Measurements from ENCODE around the gene SYNDIG1L.

SYNDIG1L gene

DNA sequence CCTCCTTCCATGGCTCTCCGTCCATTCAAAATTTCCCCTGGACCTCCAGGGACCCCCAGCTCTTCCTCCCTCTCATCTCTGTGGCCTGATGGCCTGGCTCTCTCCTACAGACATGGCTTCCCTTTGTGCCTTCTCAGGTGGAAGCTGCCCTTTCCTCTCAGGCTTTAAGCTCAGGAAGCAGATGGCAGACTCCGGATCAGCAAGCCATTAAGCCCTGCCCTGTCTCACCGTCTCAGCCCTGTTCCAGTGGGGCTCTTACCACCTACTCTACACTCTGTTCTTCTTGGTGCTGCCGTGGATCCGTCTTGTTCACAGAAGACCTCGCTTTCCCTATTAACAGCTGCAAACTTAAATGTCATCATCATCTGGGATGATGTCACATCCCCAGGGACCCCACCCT is 34.0 kb upstream of the SYNDIG1L start:
- Histone ChIP-seq H3K27me3 (ENCODE audit: insufficient read depth, poor library complexity, severe bottlenecking) (no peaks in the 10 kb centered on the region), H3K4me3 (replicated peaks; ENCODE audit: insufficient read depth, low read length) (no peak overlapping the region), H3K27ac (replicated peaks) (no peak overlapping the region)
- TF ChIP-seq, protein P1, sequence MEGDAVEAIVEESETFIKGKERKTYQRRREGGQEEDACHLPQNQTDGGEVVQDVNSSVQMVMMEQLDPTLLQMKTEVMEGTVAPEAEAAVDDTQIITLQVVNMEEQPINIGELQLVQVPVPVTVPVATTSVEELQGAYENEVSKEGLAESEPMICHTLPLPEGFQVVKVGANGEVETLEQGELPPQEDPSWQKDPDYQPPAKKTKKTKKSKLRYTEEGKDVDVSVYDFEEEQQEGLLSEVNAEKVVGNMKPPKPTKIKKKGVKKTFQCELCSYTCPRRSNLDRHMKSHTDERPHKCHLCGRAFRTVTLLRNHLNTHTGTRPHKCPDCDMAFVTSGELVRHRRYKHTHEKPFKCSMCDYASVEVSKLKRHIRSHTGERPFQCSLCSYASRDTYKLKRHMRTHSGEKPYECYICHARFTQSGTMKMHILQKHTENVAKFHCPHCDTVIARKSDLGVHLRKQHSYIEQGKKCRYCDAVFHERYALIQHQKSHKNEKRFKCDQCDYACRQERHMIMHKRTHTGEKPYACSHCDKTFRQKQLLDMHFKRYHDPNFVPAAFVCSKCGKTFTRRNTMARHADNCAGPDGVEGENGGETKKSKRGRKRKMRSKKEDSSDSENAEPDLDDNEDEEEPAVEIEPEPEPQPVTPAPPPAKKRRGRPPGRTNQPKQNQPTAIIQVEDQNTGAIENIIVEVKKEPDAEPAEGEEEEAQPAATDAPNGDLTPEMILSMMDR (IDR thresholded peaks at IDR 0.05; ENCODE audit: insufficient read depth, low read length): no peak
- TF ChIP-seq, protein P2, sequence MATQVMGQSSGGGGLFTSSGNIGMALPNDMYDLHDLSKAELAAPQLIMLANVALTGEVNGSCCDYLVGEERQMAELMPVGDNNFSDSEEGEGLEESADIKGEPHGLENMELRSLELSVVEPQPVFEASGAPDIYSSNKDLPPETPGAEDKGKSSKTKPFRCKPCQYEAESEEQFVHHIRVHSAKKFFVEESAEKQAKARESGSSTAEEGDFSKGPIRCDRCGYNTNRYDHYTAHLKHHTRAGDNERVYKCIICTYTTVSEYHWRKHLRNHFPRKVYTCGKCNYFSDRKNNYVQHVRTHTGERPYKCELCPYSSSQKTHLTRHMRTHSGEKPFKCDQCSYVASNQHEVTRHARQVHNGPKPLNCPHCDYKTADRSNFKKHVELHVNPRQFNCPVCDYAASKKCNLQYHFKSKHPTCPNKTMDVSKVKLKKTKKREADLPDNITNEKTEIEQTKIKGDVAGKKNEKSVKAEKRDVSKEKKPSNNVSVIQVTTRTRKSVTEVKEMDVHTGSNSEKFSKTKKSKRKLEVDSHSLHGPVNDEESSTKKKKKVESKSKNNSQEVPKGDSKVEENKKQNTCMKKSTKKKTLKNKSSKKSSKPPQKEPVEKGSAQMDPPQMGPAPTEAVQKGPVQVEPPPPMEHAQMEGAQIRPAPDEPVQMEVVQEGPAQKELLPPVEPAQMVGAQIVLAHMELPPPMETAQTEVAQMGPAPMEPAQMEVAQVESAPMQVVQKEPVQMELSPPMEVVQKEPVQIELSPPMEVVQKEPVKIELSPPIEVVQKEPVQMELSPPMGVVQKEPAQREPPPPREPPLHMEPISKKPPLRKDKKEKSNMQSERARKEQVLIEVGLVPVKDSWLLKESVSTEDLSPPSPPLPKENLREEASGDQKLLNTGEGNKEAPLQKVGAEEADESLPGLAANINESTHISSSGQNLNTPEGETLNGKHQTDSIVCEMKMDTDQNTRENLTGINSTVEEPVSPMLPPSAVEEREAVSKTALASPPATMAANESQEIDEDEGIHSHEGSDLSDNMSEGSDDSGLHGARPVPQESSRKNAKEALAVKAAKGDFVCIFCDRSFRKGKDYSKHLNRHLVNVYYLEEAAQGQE (IDR thresholded peaks at IDR 0.05; ENCODE audit: insufficient replicate concordance, low read depth): no peak
- TF ChIP-seq SPI1 (IDR thresholded peaks at IDR 0.05; ENCODE audit: borderline replicate concordance, low read depth): no peak
- no peak for TF ChIP-seq GABPA (IDR thresholded peaks at IDR 0.05; ENCODE audit: low read depth)
- TF ChIP-seq POLR2AphosphoS5 (IDR thresholded peaks at IDR 0.05; ENCODE audit: low read depth): no peak
- DNase-seq (ENCODE audit: low read depth in 1 of 2, low spot score in 1 of 2): no peak

DNA sequence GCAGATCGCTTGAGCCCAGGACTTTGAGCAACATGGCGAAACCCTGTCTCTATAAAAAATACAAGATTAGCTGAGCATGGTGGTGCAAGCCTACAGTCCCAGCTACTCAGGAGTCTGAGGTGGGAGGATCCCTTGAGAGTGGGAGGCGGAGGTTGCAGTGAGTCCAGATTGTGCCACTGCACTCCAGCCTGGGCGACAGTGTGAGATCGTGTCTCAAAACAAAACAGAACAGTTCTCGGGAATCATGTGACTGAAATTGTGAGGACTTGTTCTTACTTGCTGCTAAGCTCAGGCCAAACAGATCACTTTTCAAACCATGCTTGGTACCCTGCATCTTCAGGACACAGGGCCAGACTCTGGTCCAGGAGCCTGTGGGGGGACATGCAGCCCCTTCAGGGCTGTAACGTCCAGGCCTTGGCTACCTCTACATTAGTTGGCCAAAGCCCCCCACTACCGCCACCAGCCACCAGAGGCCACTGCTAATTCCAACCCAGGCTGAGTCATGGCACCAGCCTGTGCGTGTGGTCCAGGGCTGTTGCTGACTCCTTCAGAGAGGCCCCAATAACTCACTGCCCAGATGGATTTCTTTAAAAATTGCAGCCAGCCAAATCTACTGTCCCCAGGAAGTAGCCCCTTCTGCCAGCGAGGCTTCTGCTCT is 33.4 kb upstream of the SYNDIG1L start:
- H3K4me3 ChIP-seq (replicated peaks; ENCODE audit: insufficient read depth, low read length): no peak overlapping the region
- peak in 1 of 2 experiments; percentile 9 for DNase-seq (ENCODE audit: low read depth in 1 of 2, low spot score in 1 of 2)
- no peaks in the 10 kb centered on the region for H3K27me3 ChIP-seq (ENCODE audit: insufficient read depth, poor library complexity, severe bottlenecking)
- TF ChIP-seq GABPA (IDR thresholded peaks at IDR 0.05; ENCODE audit: low read depth): no peak
- no peak for TF ChIP-seq SPI1 (IDR thresholded peaks at IDR 0.05; ENCODE audit: borderline replicate concordance, low read depth)
- TF ChIP-seq, protein P2 (IDR thresholded peaks at IDR 0.05; ENCODE audit: insufficient replicate concordance, low read depth): no peak
- TF ChIP-seq, protein P1 (IDR thresholded peaks at IDR 0.05; ENCODE audit: insufficient read depth, low read length): peak; percentile 30
- no peak overlapping the region for H3K27ac ChIP-seq (replicated peaks)

DNA sequence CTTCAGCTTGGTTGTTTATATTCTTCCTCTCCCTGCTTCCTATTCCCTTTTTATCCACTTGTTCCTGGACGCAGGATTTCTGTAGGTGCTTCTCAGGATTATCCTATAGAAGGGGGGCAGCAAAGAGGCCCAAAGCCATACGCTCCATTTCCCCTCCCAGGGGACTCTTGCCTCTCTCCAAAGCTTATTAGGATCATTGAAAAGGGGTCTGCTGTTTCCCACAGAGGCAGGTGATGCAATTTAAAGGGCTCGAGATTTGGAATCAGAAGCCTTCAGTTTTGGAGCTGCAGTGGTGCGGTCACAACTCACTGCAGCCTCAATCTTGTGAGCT is 31.5 kb upstream of the SYNDIG1L start:
- DNase-seq (ENCODE audit: low read depth in 1 of 2, low spot score in 1 of 2): no peak
- H3K27me3 ChIP-seq (ENCODE audit: insufficient read depth, poor library complexity, severe bottlenecking): no peaks in the 10 kb centered on the region
- TF ChIP-seq, protein P1 (IDR thresholded peaks at IDR 0.05; ENCODE audit: insufficient read depth, low read length): no peak
- TF ChIP-seq POLR2AphosphoS5 (IDR thresholded peaks at IDR 0.05; ENCODE audit: low read depth): no peak
- TF ChIP-seq GABPA (IDR thresholded peaks at IDR 0.05; ENCODE audit: low read depth): no peak
- TF ChIP-seq SPI1 (IDR thresholded peaks at IDR 0.05; ENCODE audit: borderline replicate concordance, low read depth): no peak
- TF ChIP-seq, protein P2 (IDR thresholded peaks at IDR 0.05; ENCODE audit: insufficient replicate concordance, low read depth): no peak
- H3K27ac ChIP-seq (replicated peaks): no peak overlapping the region
- H3K4me3 ChIP-seq (replicated peaks; ENCODE audit: insufficient read depth, low read length): no peak overlapping the region

All from HL-60 (cell line).